ENCODE measurements around the gene RASGEF1C.

RASGEF1C gene

GRCh38 chr5:180083529-180084060, 125.4 kb downstream of the RASGEF1C start:
- H3K4me2 ChIP-seq (ENCODE audit: low read length): no peak overlapping the region
- no peak overlapping the region for H3K27ac ChIP-seq (ENCODE audit: low read length)
- no peaks in the 10 kb centered on the region for H3K9me3 ChIP-seq (ENCODE audit: insufficient read depth, low read length)
- H3K4me1 ChIP-seq (ENCODE audit: low read length): no peaks in the 10 kb centered on the region
- no peaks in the 10 kb centered on the region for H3K79me2 ChIP-seq (ENCODE audit: low read length)
- 0 out of 2 replicates have a peak, but pooled peaks cover 4% of the 10 kb centered on the region for H3K27me3 ChIP-seq (ENCODE audit: low read depth, low read length)
- no peak overlapping the region for H3K4me3 ChIP-seq (ENCODE audit: low read length)
- TF ChIP-seq CTCF (IDR thresholded peaks at IDR 0.05; ENCODE audit: low read depth, low read length): no peak
- TF ChIP-seq EZH2phosphoT487 (IDR thresholded peaks at IDR 0.05; ENCODE audit: low read depth): no peak
- no peak overlapping the region for H2AFZ ChIP-seq (ENCODE audit: low read depth, low read length)
- no peak overlapping the region for H3K9ac ChIP-seq (ENCODE audit: low read length)
- no peaks in the 10 kb centered on the region for H3K36me3 ChIP-seq (replicated peaks; ENCODE audit: low read depth, low read length)
- H4K20me1 ChIP-seq (ENCODE audit: insufficient read depth, low read length): no peaks in the 10 kb centered on the region

- H3K27me3 ChIP-seq (ENCODE audit: low read depth, low read length): 0 out of 2 replicates have a peak, but pooled peaks cover 4% of the 10 kb centered on the region
- no peaks in the 10 kb centered on the region for H3K36me3 ChIP-seq (replicated peaks; ENCODE audit: low read depth, low read length)
- no peak overlapping the region for H3K4me3 ChIP-seq (ENCODE audit: low read length)
- no peak overlapping the region for H3K4me2 ChIP-seq (ENCODE audit: low read length)
- H3K27ac ChIP-seq (ENCODE audit: low read length): no peak overlapping the region
- H3K9ac ChIP-seq (ENCODE audit: low read length): no peak overlapping the region
- TF ChIP-seq CTCF (IDR thresholded peaks at IDR 0.05; ENCODE audit: low read depth, low read length) (no peak), EZH2phosphoT487 (IDR thresholded peaks at IDR 0.05; ENCODE audit: low read depth) (no peak)
- H3K79me2 ChIP-seq (ENCODE audit: low read length): no peaks in the 10 kb centered on the region
- H3K4me1 ChIP-seq (ENCODE audit: low read length): no peaks in the 10 kb centered on the region
- no peaks in the 10 kb centered on the region for H4K20me1 ChIP-seq (ENCODE audit: insufficient read depth, low read length)
- H2AFZ ChIP-seq (ENCODE audit: low read depth, low read length): no peak overlapping the region
- H3K9me3 ChIP-seq (ENCODE audit: insufficient read depth, low read length): no peaks in the 10 kb centered on the region
These were observed 126.2 kb downstream of the RASGEF1C start for GRCh38 chr5:180082633-180083420.

GRCh38 chr5:180081481-180081880, 127.5 kb downstream of the RASGEF1C start:
- Histone ChIP-seq H3K9me3 (ENCODE audit: insufficient read depth, low read length) (no peaks in the 10 kb centered on the region), H4K20me1 (ENCODE audit: insufficient read depth, low read length) (no peaks in the 10 kb centered on the region), H3K9ac (ENCODE audit: low read length) (no peak overlapping the region), H3K27me3 (ENCODE audit: low read depth, low read length) (0 out of 2 replicates have a peak, but pooled peaks cover 4% of the 10 kb centered on the region), H3K4me3 (ENCODE audit: low read length) (no peak overlapping the region), H3K4me2 (ENCODE audit: low read length) (no peak overlapping the region), H3K36me3 (replicated peaks; ENCODE audit: low read depth, low read length) (no peaks in the 10 kb centered on the region), H3K4me1 (ENCODE audit: low read length) (no peaks in the 10 kb centered on the region), H2AFZ (ENCODE audit: low read depth, low read length) (no peak overlapping the region), H3K79me2 (ENCODE audit: low read length) (no peaks in the 10 kb centered on the region), H3K27ac (ENCODE audit: low read length) (no peak overlapping the region)
- no peak for TF ChIP-seq EZH2phosphoT487 (IDR thresholded peaks at IDR 0.05; ENCODE audit: low read depth)
- TF ChIP-seq CTCF (IDR thresholded peaks at IDR 0.05; ENCODE audit: low read depth, low read length): no peak

- TF ChIP-seq CTCF (IDR thresholded peaks at IDR 0.05; ENCODE audit: low read depth, low read length) (no peak), EZH2phosphoT487 (IDR thresholded peaks at IDR 0.05; ENCODE audit: low read depth) (no peak)
- Histone ChIP-seq H4K20me1 (ENCODE audit: insufficient read depth, low read length) (no peaks in the 10 kb centered on the region), H3K4me3 (ENCODE audit: low read length) (no peak overlapping the region), H3K9me3 (ENCODE audit: insufficient read depth, low read length) (no peaks in the 10 kb centered on the region), H3K27ac (ENCODE audit: low read length) (no peak overlapping the region), H3K27me3 (ENCODE audit: low read depth, low read length) (0 out of 2 replicates have a peak, but pooled peaks cover 4% of the 10 kb centered on the region), H3K4me2 (ENCODE audit: low read length) (no peak overlapping the region), H3K79me2 (ENCODE audit: low read length) (no peaks in the 10 kb centered on the region), H2AFZ (ENCODE audit: low read depth, low read length) (no peak overlapping the region), H3K36me3 (replicated peaks; ENCODE audit: low read depth, low read length) (no peaks in the 10 kb centered on the region), H3K9ac (ENCODE audit: low read length) (no peak overlapping the region), H3K4me1 (ENCODE audit: low read length) (no peaks in the 10 kb centered on the region)
These were observed 128.3 kb downstream of the RASGEF1C start for GRCh38 chr5:180080486-180081280.
